Panc1 (cell line): ENCODE results near the gene METTL27. TPM values are rescaled to one million over a fixed set of nuclear protein-coding genes. Genes with fewer than 3 reads are reported as not detected.
"Not testable (repeated sequence)": the region's sequence is repeated elsewhere in the genome, so short reads cannot be mapped to it uniquely, and the experiment has no call there.

Experiments used
- ATAC-seq: fragments of 200-7000 bp; cut with Tn5 transposase; 2 replicates; pipeline ENCODE4 v1.9.1; 2020; ENCODE audit warnings: mild to moderate bottlenecking, moderate library complexity
- BruUV-seq: library from RNA; stranded (reverse); fragments of 400-500 nt; replicated peaks from 2 replicates; lab custom pipeline; 2021; lab: Mats Ljungman, UMichigan
- CTCF ChIA-PET: fragments of 300-600 bp; sonication (Branson Sonifier 250); formaldehyde crosslinking; loops from one replicate; lab custom pipeline; 2022; ENCODE audit warnings: antibody characterized with exemption; lab: Charles Lee
- POLR2A ChIA-PET: fragments of 300-600 bp; sonication (Branson Sonifier 250); formaldehyde crosslinking; loops from one replicate; lab custom pipeline; 2022; ENCODE audit warnings: antibody characterized with exemption; lab: Charles Lee
- DNase-seq: peaks from one replicate; pipeline ENCODE4 v3.0.0-alpha.2; 2010; ENCODE audit warnings: low read depth, low spot score
- H3K27ac ChIP-seq: 2 replicates; pipeline ENCODE4 v1.5.1; 2011; ENCODE audit warnings: mild to moderate bottlenecking, low read length, inconsistent platforms
- H3K27me3 ChIP-seq: fragments of 200-500 bp; sonication (Bioruptor generic); 2 replicates; pipeline ENCODE4 v1.6.0; 2014; ENCODE audit warnings: low read length, inconsistent platforms; ENCODE audit not compliant: control insufficient read depth, insufficient read depth
- H3K36me3 ChIP-seq: fragments of 200-500 bp; sonication (Bioruptor generic); 2 replicates; pipeline ENCODE4 v1.5.1; 2014; ENCODE audit warnings: inconsistent platforms, mild to moderate bottlenecking, low read length, moderate library complexity; ENCODE audit not compliant: control insufficient read depth, insufficient read depth
- H3K4me1 ChIP-seq: 2 replicates; pipeline ENCODE4 v1.5.1; 2011; ENCODE audit warnings: inconsistent platforms, mild to moderate bottlenecking, low read length, moderate library complexity; ENCODE audit not compliant: control insufficient read depth, insufficient read depth
- H3K4me3 ChIP-seq, 2 experiments: 2 replicates each; pipeline ENCODE4 v1.5.1; 2011 to 2012; ENCODE audit warnings: low read depth in 2 of 2, low read length in 2 of 2, mild to moderate bottlenecking in 2 of 2, inconsistent platforms in 1 of 2, moderate library complexity in 1 of 2
- H3K9me3 ChIP-seq: fragments of 200-500 bp; sonication (Bioruptor generic); 2 replicates; pipeline ENCODE4 v1.5.1; 2014; ENCODE audit warnings: low read depth, mild to moderate bottlenecking, inconsistent platforms, low read length, moderate library complexity; ENCODE audit not compliant: control insufficient read depth, insufficient read depth
- POLR2AphosphoS5 ChIP-seq: IDR thresholded peaks from 2 replicates; pipeline ENCODE4 v1.6.1; 2012; ENCODE audit warnings: mild to moderate bottlenecking, low read depth, low read length, moderate library complexity
- SIN3A ChIP-seq: IDR thresholded peaks from 2 replicates; pipeline ENCODE4 v1.6.1; 2012; ENCODE audit warnings: low read depth, mild to moderate bottlenecking, low read length, moderate library complexity, borderline replicate concordance; ENCODE audit not compliant: insufficient read depth
- TCF7L2 ChIP-seq: IDR thresholded peaks from 2 replicates; pipeline ENCODE4 v1.6.1; 2011; ENCODE audit warnings: mild to moderate bottlenecking, low read depth, low read length, inconsistent platforms
- in situ Hi-C: cut with HindIII; loops from 2 replicates; pipeline ENCODE4 v1.10.0; 2016; ENCODE audit warnings: low sequenced_read_pairs, low pct_unique_long_range_greater_than_20kb
- intact Hi-C: fragments of 100-400 bp; cut with micrococcal nuclease; formaldehyde crosslinking; loops from one replicate; pipeline ENCODE4 v1.10.0; 2022; ENCODE audit not compliant: unreplicated experiment
- total RNA-seq: library from RNA; stranded (reverse); gene quantifications from one replicate; pipeline ENCODE4 v1.2.1, GENCODE V29; 2021; ENCODE audit not compliant: unreplicated experiment
- TF ChIP-seq, protein P1 (sequence below): fragments of 450-650 bp; IDR thresholded peaks from 2 replicates; pipeline ENCODE4 v1.5.1; 2017; ENCODE audit warnings: mild to moderate bottlenecking
- TF ChIP-seq, protein P2 (sequence below), 2 experiments: IDR thresholded peaks; 2 replicates each; pipeline ENCODE4 v1.6.1; 2011 to 2012; ENCODE audit warnings: low read depth in 2 of 2, control low read depth in 1 of 2, low read length in 1 of 2, mild to moderate bottlenecking in 1 of 2, moderate library complexity in 1 of 2; ENCODE audit not compliant: insufficient read depth in 1 of 2

The METTL27 gene
- total RNA-seq, 1 experiment from 2014 or later, result 3.4 TPM

- intact Hi-C loops, H3K4me3 ChIP-seq, CTCF ChIA-PET: not testable (repeated sequence)
Measured at GRCh38 chr7:73795188-73795587, 47.1 kb downstream of the METTL27 start.

DNA sequence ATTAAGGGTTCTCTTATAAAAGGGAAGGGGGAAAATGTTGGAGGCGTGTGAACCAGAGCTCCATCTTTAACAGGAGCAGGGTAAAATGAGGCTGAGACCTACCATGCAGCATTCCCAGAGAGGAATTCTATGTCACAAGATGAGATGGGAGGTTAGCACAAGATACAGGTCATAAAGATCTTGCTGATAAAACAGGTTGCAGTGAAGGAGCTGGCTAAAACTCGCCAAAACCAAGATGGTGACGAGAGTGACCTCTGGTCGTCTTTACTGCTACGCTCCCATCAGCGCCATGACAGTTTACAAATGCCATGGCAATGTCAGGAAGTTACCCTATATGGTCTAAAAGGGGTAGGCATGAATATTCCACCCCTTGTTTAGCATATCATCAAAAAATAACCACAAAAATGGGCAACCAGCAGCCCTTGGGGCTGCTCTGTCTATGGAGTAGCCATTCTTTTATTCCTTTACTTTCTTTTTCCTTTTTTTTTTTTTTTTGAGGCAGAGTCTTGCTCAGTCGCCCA lies 51.1 kb downstream of the METTL27 start:
- intact Hi-C loops, H3K4me1 ChIP-seq, BruUV-seq, H3K9me3 ChIP-seq, ATAC-seq, H3K36me3 ChIP-seq, H3K27ac ChIP-seq, DNase-seq, H3K27me3 ChIP-seq, POLR2A ChIA-PET, H3K4me3 ChIP-seq, in situ Hi-C loops: not testable (repeated sequence)
- CTCF ChIA-PET, result interaction anchor here (0.6 kb wide), 1 partner anchor 27 kb away, joined by 3 read pairs; no protein-coding TSS in a partner anchor

More at GRCh38 chr7:73795188-73795587, 47.1 kb downstream of the METTL27 start:
- ATAC-seq, H3K27ac ChIP-seq, BruUV-seq, H3K9me3 ChIP-seq, H3K36me3 ChIP-seq, DNase-seq, in situ Hi-C loops, H3K27me3 ChIP-seq, POLR2A ChIA-PET: not testable (repeated sequence)
- peaks cover 18% of the 10 kb centered on the region for H3K4me1 ChIP-seq

DNA sequence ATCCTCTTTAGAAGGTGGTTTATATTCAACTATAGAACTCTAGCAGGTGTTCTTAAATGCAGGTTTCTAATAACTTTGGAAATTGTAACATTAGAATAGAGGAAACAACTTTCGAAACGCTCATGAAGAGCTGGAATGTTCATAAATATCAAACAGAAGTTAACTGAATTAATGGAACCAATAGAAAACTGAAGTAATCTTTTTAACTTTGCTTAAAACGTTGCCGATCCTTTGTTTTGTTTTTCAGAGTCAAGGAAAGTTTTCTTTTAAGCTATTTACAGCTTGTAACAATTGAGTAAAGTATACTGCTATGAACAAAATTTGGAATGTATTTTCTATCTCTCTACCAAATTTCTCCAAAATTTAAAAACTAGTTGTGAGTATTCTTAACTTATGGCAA lies 53.3 kb downstream of the METTL27 start:
- Histone ChIP-seq H3K9me3 (no peaks in the 10 kb centered on the region), H3K4me3 (no peak overlapping the region), H3K4me1 (peaks cover 10% of the 10 kb centered on the region), H3K27me3 (no peaks in the 10 kb centered on the region), H3K27ac (no peak overlapping the region), H3K36me3 (no peaks in the 10 kb centered on the region)
- ATAC-seq (no peak), DNase-seq (no peak)
- TF ChIP-seq SIN3A (no peak), POLR2AphosphoS5 (no peak), TCF7L2 (no peak)
- TF ChIP-seq, protein P1, sequence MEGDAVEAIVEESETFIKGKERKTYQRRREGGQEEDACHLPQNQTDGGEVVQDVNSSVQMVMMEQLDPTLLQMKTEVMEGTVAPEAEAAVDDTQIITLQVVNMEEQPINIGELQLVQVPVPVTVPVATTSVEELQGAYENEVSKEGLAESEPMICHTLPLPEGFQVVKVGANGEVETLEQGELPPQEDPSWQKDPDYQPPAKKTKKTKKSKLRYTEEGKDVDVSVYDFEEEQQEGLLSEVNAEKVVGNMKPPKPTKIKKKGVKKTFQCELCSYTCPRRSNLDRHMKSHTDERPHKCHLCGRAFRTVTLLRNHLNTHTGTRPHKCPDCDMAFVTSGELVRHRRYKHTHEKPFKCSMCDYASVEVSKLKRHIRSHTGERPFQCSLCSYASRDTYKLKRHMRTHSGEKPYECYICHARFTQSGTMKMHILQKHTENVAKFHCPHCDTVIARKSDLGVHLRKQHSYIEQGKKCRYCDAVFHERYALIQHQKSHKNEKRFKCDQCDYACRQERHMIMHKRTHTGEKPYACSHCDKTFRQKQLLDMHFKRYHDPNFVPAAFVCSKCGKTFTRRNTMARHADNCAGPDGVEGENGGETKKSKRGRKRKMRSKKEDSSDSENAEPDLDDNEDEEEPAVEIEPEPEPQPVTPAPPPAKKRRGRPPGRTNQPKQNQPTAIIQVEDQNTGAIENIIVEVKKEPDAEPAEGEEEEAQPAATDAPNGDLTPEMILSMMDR, result no peak
- TF ChIP-seq, protein P2, sequence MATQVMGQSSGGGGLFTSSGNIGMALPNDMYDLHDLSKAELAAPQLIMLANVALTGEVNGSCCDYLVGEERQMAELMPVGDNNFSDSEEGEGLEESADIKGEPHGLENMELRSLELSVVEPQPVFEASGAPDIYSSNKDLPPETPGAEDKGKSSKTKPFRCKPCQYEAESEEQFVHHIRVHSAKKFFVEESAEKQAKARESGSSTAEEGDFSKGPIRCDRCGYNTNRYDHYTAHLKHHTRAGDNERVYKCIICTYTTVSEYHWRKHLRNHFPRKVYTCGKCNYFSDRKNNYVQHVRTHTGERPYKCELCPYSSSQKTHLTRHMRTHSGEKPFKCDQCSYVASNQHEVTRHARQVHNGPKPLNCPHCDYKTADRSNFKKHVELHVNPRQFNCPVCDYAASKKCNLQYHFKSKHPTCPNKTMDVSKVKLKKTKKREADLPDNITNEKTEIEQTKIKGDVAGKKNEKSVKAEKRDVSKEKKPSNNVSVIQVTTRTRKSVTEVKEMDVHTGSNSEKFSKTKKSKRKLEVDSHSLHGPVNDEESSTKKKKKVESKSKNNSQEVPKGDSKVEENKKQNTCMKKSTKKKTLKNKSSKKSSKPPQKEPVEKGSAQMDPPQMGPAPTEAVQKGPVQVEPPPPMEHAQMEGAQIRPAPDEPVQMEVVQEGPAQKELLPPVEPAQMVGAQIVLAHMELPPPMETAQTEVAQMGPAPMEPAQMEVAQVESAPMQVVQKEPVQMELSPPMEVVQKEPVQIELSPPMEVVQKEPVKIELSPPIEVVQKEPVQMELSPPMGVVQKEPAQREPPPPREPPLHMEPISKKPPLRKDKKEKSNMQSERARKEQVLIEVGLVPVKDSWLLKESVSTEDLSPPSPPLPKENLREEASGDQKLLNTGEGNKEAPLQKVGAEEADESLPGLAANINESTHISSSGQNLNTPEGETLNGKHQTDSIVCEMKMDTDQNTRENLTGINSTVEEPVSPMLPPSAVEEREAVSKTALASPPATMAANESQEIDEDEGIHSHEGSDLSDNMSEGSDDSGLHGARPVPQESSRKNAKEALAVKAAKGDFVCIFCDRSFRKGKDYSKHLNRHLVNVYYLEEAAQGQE (IDR thresholded peaks at IDR 0.05; ENCODE audit: insufficient read depth in 1 of 2, low read depth in 2 of 2, low read length in 1 of 2), result no peak
- intact Hi-C loops (no loop called here), in situ Hi-C loops (no loop called here)
- ChIA-PET CTCF (no interaction called here), POLR2A (no interaction called here)
- no TSS peak for BruUV-seq

- H3K4me1 ChIP-seq, H3K4me3 ChIP-seq, H3K27ac ChIP-seq, ATAC-seq, CTCF ChIA-PET, DNase-seq, BruUV-seq, H3K36me3 ChIP-seq, H3K9me3 ChIP-seq, POLR2A ChIA-PET, in situ Hi-C loops, intact Hi-C loops, H3K27me3 ChIP-seq: not testable (repeated sequence)
Measured at GRCh38 chr7:73787786-73788048, 54.6 kb downstream of the METTL27 start.
